C4-2B (cell line): ENCODE data around the gene PRKG1.

ENCODE experiments used
- ZFX ChIP-seq: fragments of 450-650 bp; IDR thresholded peaks from 2 replicates; pipeline ENCODE4 v1.6.1; 2017
- TF ChIP-seq, protein P1 (sequence below): fragments of 450-650 bp; conservative IDR thresholded peaks from 2 replicates; pipeline ENCODE4 v1.5.1; 2017; ENCODE audit warnings: mild to moderate bottlenecking

- TF ChIP-seq, protein P1, sequence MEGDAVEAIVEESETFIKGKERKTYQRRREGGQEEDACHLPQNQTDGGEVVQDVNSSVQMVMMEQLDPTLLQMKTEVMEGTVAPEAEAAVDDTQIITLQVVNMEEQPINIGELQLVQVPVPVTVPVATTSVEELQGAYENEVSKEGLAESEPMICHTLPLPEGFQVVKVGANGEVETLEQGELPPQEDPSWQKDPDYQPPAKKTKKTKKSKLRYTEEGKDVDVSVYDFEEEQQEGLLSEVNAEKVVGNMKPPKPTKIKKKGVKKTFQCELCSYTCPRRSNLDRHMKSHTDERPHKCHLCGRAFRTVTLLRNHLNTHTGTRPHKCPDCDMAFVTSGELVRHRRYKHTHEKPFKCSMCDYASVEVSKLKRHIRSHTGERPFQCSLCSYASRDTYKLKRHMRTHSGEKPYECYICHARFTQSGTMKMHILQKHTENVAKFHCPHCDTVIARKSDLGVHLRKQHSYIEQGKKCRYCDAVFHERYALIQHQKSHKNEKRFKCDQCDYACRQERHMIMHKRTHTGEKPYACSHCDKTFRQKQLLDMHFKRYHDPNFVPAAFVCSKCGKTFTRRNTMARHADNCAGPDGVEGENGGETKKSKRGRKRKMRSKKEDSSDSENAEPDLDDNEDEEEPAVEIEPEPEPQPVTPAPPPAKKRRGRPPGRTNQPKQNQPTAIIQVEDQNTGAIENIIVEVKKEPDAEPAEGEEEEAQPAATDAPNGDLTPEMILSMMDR: no peak
- no peak for TF ChIP-seq ZFX
These were observed 217.7 kb downstream of the PRKG1 start for GRCh38 chr10:51291961-51292360.
